IMR-90 (cell line): ENCODE measurements around the gene ELFN2. TPM values are rescaled to one million over a fixed set of nuclear protein-coding genes. Genes with fewer than 3 reads are reported as not detected.
A peak's percentile ranks its signal among the peaks of the same experiment; 100 is the strongest.

Experiments
- ATAC-seq: fragments of 200-7000 bp; cut with Tn5 transposase; 2 replicates; pipeline ENCODE4 v1.9.1; 2020; ENCODE audit warnings: low read depth, mild to moderate bottlenecking, moderate library complexity
- BruUV-seq: library from RNA; stranded (reverse); fragments of 400-500 nt; replicated peaks from 2 replicates; lab custom pipeline; 2021; lab: Mats Ljungman, UMichigan
- CTCF ChIA-PET: fragments of 300-600 bp; formaldehyde crosslinking; extraction: SDS; loops from one replicate; lab custom pipeline; 2021; ENCODE audit warnings: antibody characterized with exemption; lab: Yijun Ruan, JAX
- POLR2A ChIA-PET: fragments of 300-600 bp; sonication (Branson Sonifier 250); formaldehyde crosslinking; loops from one replicate; lab custom pipeline; 2022; ENCODE audit warnings: antibody characterized with exemption; ENCODE audit not compliant: unreplicated experiment; lab: Charles Lee
- DNase-seq: peaks from one replicate; pipeline ENCODE4 v3.0.0; 2013
- H2AFZ ChIP-seq: replicated peaks from 2 replicates; pipeline ENCODE3; 2013; ENCODE audit warnings: low read length, mild to moderate bottlenecking; ENCODE audit not compliant: poor library complexity
- H2AK5ac ChIP-seq: 2 replicates; pipeline ENCODE4 v1.6.1; 2013; ENCODE audit warnings: low read depth, low read length, inconsistent platforms
- H2AK9ac ChIP-seq: replicated peaks from 2 replicates; pipeline ENCODE3; 2013; ENCODE audit warnings: mild to moderate bottlenecking, low read depth, low read length, moderate library complexity; ENCODE audit not compliant: poor library complexity
- H2BK120ac ChIP-seq: 2 replicates; pipeline ENCODE4 v1.6.1; 2013; ENCODE audit warnings: low read depth, low read length, inconsistent platforms
- H2BK15ac ChIP-seq: 3 replicates; pipeline ENCODE4 v1.6.1; 2013; ENCODE audit warnings: low read depth, low read length, inconsistent platforms
- H2BK20ac ChIP-seq: 2 replicates; pipeline ENCODE4 v1.6.1; 2013; ENCODE audit warnings: low read depth, mild to moderate bottlenecking, inconsistent platforms, low read length, moderate library complexity
- H2BK5ac ChIP-seq: 2 replicates; pipeline ENCODE4 v1.6.1; 2013; ENCODE audit warnings: mild to moderate bottlenecking, low read depth, low read length, inconsistent platforms; ENCODE audit not compliant: poor library complexity, severe bottlenecking
- H3K14ac ChIP-seq: replicated peaks from 2 replicates; pipeline ENCODE4 v1.6.1; 2013; ENCODE audit warnings: low read depth, low read length, inconsistent platforms
- H3K18ac ChIP-seq: 2 replicates; pipeline ENCODE4 v1.6.1; 2013; ENCODE audit warnings: low read depth, low read length, control low read depth
- H3K23ac ChIP-seq: 2 replicates; pipeline ENCODE4 v1.6.1; 2013; ENCODE audit warnings: low read depth, low read length, inconsistent platforms
- H3K27ac ChIP-seq: 2 replicates; pipeline ENCODE4 v1.5.1; 2013; ENCODE audit warnings: mild to moderate bottlenecking, control low read depth, low read length; ENCODE audit not compliant: insufficient read depth
- H3K27me3 ChIP-seq: 2 replicates; pipeline ENCODE4 v1.6.1; 2013; ENCODE audit warnings: low read length; ENCODE audit not compliant: control insufficient read depth, insufficient read depth
- H3K36me3 ChIP-seq: 2 replicates; pipeline ENCODE4 v1.6.1; 2013; ENCODE audit warnings: low read length, mixed read lengths; ENCODE audit not compliant: control insufficient read depth, insufficient read depth
- H3K4ac ChIP-seq: 2 replicates; pipeline ENCODE4 v1.6.1; 2013; ENCODE audit warnings: low read depth, low read length, inconsistent platforms
- H3K4me1 ChIP-seq: 2 replicates; pipeline ENCODE4 v1.6.1; 2013; ENCODE audit warnings: low read length, mixed read lengths; ENCODE audit not compliant: control insufficient read depth, insufficient read depth
- H3K4me2 ChIP-seq: 2 replicates; pipeline ENCODE4 v1.6.1; 2013; ENCODE audit warnings: low read depth, mild to moderate bottlenecking, control low read depth, low read length, moderate library complexity
- H3K4me3 ChIP-seq: 2 replicates; pipeline ENCODE4 v1.5.1; 2013; ENCODE audit warnings: low read depth, mild to moderate bottlenecking, control low read depth, low read length, moderate library complexity; ENCODE audit not compliant: insufficient read depth
- H3K56ac ChIP-seq: 2 replicates; pipeline ENCODE4 v1.6.1; 2013; ENCODE audit warnings: low read length, inconsistent platforms; ENCODE audit not compliant: insufficient read depth; ENCODE audit errors: extremely low read depth
- H3K79me1 ChIP-seq, 2 experiments: 2 replicates each; pipeline ENCODE4 v1.6.1; 2013; ENCODE audit warnings: low read length in 2 of 2, inconsistent platforms in 1 of 2, low read depth in 1 of 2
- H3K9ac ChIP-seq: 2 replicates; pipeline ENCODE4 v1.6.1; 2013; ENCODE audit warnings: low read depth, low read length, control low read depth
- H3K9me1 ChIP-seq: 2 replicates; pipeline ENCODE4 v1.6.1; 2013; ENCODE audit warnings: low read length, inconsistent platforms; ENCODE audit not compliant: insufficient read depth
- H3K9me3 ChIP-seq: 2 replicates; pipeline ENCODE4 v1.6.1; 2013; ENCODE audit warnings: low read length; ENCODE audit not compliant: control insufficient read depth, insufficient read depth
- H4K20me1 ChIP-seq: 2 replicates; pipeline ENCODE4 v1.6.1; 2013; ENCODE audit warnings: low read length, inconsistent platforms; ENCODE audit not compliant: insufficient read depth
- H4K5ac ChIP-seq: 2 replicates; pipeline ENCODE4 v1.6.1; 2013; ENCODE audit warnings: mild to moderate bottlenecking, low read depth, low read length, control low read depth
- H4K8ac ChIP-seq, 2 experiments: 2 replicates each; pipeline ENCODE4 v1.6.1; 2013; ENCODE audit warnings: low read depth in 2 of 2, low read length in 2 of 2, control low read depth in 1 of 2, inconsistent platforms in 1 of 2
- H4K91ac ChIP-seq: 2 replicates; pipeline ENCODE4 v1.6.1; 2013; ENCODE audit warnings: low read depth, low read length, inconsistent platforms; ENCODE audit not compliant: insufficient read depth
- BHLHE40 ChIP-seq: fragments of 150-350 bp; IDR thresholded peaks from 2 replicates; pipeline ENCODE4 v1.6.1; 2016; ENCODE audit warnings: mild to moderate bottlenecking, low read depth, low read length
- CEBPB ChIP-seq: IDR thresholded peaks from 2 replicates; pipeline ENCODE4 v1.6.1; 2012; ENCODE audit warnings: low read depth, low read length, improper control_type of control experiment
- CHD1 ChIP-seq: IDR thresholded peaks from 2 replicates; pipeline ENCODE4 v1.6.1; 2012; ENCODE audit warnings: low read depth, low read length, improper control_type of control experiment
- FOS ChIP-seq: fragments of 150-350 bp; IDR thresholded peaks from 2 replicates; pipeline ENCODE4 v1.6.1; 2016; ENCODE audit warnings: low read depth, low read length
- MAZ ChIP-seq: IDR thresholded peaks from 2 replicates; pipeline ENCODE4 v1.6.1; 2012; ENCODE audit warnings: low read depth, mild to moderate bottlenecking, low read length, improper control_type of control experiment, moderate library complexity, borderline replicate concordance
- MXI1 ChIP-seq: IDR thresholded peaks from 2 replicates; pipeline ENCODE4 v1.6.1; 2012; ENCODE audit warnings: low read depth, mild to moderate bottlenecking, low read length, moderate library complexity, borderline replicate concordance
- NFE2L2 ChIP-seq: fragments of 150-350 bp; IDR thresholded peaks from 2 replicates; pipeline ENCODE4 v1.6.1; 2016; ENCODE audit warnings: low read depth, mild to moderate bottlenecking, low read length
- POLR2A ChIP-seq: IDR thresholded peaks from 2 replicates; pipeline ENCODE4 v1.6.1; 2012; ENCODE audit warnings: mild to moderate bottlenecking, low read depth, low read length
- RAD21 ChIP-seq: IDR thresholded peaks from 2 replicates; pipeline ENCODE4 v1.6.1; 2012; ENCODE audit warnings: low read length, improper control_type of control experiment
- RCOR1 ChIP-seq: IDR thresholded peaks from 2 replicates; pipeline ENCODE4 v1.6.1; 2012; ENCODE audit warnings: mild to moderate bottlenecking, low read length, improper control_type of control experiment; ENCODE audit not compliant: insufficient replicate concordance
- SMC3 ChIP-seq: fragments of 150-350 bp; IDR thresholded peaks from 2 replicates; pipeline ENCODE4 v1.6.1; 2016; ENCODE audit warnings: low read depth, mild to moderate bottlenecking, antibody characterized with exemption, low read length, moderate library complexity
- USF2 ChIP-seq: fragments of 150-350 bp; IDR thresholded peaks from 2 replicates; pipeline ENCODE4 v1.6.1; 2017; ENCODE audit warnings: mild to moderate bottlenecking, antibody characterized with exemption, low read length, low read depth
- WGBS, 2 experiments: methylation state at CpG; one replicate each; pipeline versions ENCODE4 v1.1.5 to v1.1.7; 2013; ENCODE audit warnings: missing lambda C conversion rate in 2 of 2; ENCODE audit not compliant: insufficient read length in 1 of 2; ENCODE audit errors: extremely low coverage in 2 of 2; 5-methylcytosine and 5-hydroxymethylcytosine counted together
- dilution Hi-C: fragments of 300-500 bp; cut with HindIII; formaldehyde crosslinking; loops from one replicate; pipeline ENCODE4 v1.14.3; 2018; ENCODE audit warnings: low sequenced_read_pairs; ENCODE audit not compliant: unreplicated experiment
- in situ Hi-C: fragments of 300-500 bp; cut with MboI; formaldehyde crosslinking; loops from 3 replicates; pipeline ENCODE4 v1.14.3; 2019; ENCODE audit warnings: low sequenced_read_pairs, inconsistent platforms, mixed read lengths
- intact Hi-C: fragments of 100-400 bp; cut with micrococcal nuclease; formaldehyde crosslinking; loops from 2 replicates; pipeline ENCODE4 v1.10.0; 2022
- polyA plus RNA-seq, 3 experiments: library from polyadenylated mRNA; depleted of rRNA; stranded (reverse); fragments of >200 nt; gene quantifications; 2 replicates each; pipeline ENCODE4 v1.2.3, GENCODE V29; 2012; ENCODE audit warnings: low replicate concordance in 1 of 3
- total RNA-seq: library from RNA; depleted of rRNA; stranded (reverse); fragments of >200 nt; gene quantifications from 2 replicates; pipeline ENCODE4 v1.2.3, GENCODE V29; 2012
- TF ChIP-seq, protein P1 (sequence below): conservative IDR thresholded peaks from 2 replicates; pipeline ENCODE4 v1.5.1; 2012; ENCODE audit warnings: mild to moderate bottlenecking, low read depth, low read length, improper control_type of control experiment

The ELFN2 gene
- total and polyA plus RNA-seq, 2 of the 4 experiments (the other 2 are of a cell fraction): 0.72 to 5.0 TPM

DNA sequence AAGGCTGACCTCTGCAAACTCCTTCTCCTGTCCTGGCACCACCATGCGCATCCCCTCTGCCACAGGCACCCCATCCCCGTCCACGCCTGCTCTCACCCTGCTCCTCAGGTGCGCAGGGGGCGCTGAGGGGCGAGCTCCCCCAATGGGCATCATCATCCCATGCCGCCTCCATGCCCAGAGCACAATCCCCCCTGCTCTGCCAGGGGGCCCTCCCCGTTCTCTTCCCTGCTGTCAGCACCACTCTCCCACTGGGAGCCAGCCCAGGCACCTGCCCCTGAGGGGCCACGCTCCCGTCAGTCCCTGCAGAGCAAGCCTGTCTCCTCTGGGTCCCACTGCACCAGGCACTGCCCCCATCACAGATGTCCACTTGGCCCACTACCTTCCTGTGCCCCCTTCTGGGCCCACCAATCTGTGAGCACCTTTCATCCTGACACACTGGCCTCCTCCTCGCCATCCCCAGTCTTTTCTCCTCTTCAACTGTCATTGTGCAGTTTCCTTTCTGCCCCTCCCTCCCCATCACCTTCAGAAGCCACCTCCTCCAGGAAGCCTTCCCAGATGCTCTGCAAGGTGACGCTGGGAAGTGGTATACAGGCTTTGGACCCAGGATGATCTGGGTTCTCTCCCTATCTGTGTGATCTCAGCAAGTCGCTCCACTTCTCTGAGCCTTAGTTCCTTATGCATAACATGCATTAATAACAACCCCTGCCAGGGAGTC is 82.4 kb downstream of the ELFN2 start (continued):
- TF ChIP-seq SMC3: no peak

DNA sequence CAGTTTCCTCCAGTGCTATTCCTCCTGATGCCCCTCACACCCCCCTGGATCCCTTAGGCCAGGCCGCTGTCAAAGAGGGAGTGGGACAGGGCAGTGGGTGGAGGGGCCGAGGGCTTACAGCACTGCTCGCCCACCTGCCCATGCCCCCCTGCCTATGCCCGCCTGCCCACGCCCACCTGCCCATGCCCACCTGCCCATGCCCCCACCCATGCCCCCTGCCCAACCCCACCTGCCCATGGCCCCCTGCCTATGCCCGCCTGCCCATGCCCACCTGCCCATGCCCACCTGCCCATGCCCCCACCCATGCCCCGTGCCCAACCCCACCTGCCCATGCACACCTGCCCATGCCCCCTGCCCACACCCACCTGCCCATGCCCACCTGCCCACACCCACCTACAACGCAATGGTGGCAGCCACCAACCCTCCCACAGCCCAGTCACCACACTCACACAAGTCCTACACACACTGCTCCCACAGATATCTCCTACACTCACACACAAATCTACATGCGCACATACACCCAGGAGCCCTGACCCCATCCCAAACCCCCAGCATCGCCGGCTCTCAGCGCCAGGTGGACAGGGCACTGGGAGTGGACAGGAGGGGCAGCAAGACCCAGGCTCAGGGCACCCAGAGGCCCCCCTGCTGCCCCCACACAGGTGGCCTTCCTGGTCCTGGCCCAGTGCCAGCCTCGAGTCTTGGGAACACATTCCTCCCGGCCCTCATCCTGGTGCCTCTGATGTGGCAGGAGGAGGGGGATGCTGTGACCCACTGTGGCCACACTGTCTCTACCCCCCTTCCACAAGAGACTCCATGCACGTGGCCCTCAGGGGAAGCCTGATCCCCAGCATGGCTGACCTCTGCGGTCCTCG is 83.2 kb downstream of the ELFN2 start:
- Histone ChIP-seq H4K8ac (no peak overlapping the region; a peak in 1 of 4 replicates), H3K4ac (peak overlapping the region; percentile 53), H4K20me1 (no peaks in the 10 kb centered on the region), H2BK15ac (peak overlapping the region; percentile 21; the same call in 1 of the 3 replicates), H3K9ac (no peak overlapping the region), H3K14ac (no peak overlapping the region), H2BK5ac (no peak overlapping the region), H4K91ac (no peak overlapping the region), H3K9me1 (peaks cover 8% of the 10 kb centered on the region), H3K36me3 (no peaks in the 10 kb centered on the region), H2AK9ac (peak overlapping the region; percentile 72), H2BK20ac (peak overlapping the region; percentile 55; the same call in 1 of the 2 replicates), H2AK5ac (peak overlapping the region; percentile 91; the same call in 1 of the 2 replicates), H3K23ac (no peak overlapping the region), H3K18ac (no peak overlapping the region), H4K5ac (no peak overlapping the region), H2BK120ac (peak overlapping the region; percentile 81), H3K79me1 (no peaks in the 10 kb centered on the region), H3K27me3 (peaks cover 14% of the 10 kb centered on the region), H3K4me3 (no peak overlapping the region), H3K4me1 (peaks cover 12% of the 10 kb centered on the region), H3K56ac (no peak overlapping the region), H2AFZ (peak overlapping the region; percentile 76), H3K4me2 (no peak overlapping the region), H3K27ac (no peak overlapping the region), H3K9me3 (no peaks in the 10 kb centered on the region)
- CTCF ChIA-PET: no interaction called here
- no TSS peak for BruUV-seq
- no peak for ATAC-seq
- dilution Hi-C loops: no loop called here
- POLR2A ChIA-PET: no interaction called here
- no peak for DNase-seq
- WGBS, 2 experiments: 81% methylated on average over 3 of the region's 17 CpGs; no CpG with 5 or more reads in 1 of the 2 experiments
- intact Hi-C loops: no loop called here
- in situ Hi-C loops: no loop called here
- TF ChIP-seq RCOR1 (no peak), SMC3 (no peak), CEBPB (no peak), FOS (no peak), RAD21 (no peak), MXI1 (no peak), USF2 (no peak), POLR2A (no peak), CHD1 (no peak), BHLHE40 (no peak), NFE2L2 (no peak), MAZ (no peak)
- TF ChIP-seq, protein P1, sequence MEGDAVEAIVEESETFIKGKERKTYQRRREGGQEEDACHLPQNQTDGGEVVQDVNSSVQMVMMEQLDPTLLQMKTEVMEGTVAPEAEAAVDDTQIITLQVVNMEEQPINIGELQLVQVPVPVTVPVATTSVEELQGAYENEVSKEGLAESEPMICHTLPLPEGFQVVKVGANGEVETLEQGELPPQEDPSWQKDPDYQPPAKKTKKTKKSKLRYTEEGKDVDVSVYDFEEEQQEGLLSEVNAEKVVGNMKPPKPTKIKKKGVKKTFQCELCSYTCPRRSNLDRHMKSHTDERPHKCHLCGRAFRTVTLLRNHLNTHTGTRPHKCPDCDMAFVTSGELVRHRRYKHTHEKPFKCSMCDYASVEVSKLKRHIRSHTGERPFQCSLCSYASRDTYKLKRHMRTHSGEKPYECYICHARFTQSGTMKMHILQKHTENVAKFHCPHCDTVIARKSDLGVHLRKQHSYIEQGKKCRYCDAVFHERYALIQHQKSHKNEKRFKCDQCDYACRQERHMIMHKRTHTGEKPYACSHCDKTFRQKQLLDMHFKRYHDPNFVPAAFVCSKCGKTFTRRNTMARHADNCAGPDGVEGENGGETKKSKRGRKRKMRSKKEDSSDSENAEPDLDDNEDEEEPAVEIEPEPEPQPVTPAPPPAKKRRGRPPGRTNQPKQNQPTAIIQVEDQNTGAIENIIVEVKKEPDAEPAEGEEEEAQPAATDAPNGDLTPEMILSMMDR: no peak
